NCI-H2029 (cell line): ENCODE data around the gene SLIT3.
A peak's percentile ranks its signal among the peaks of the same experiment; 100 is the strongest.

Source experiments
- DNase-seq: peaks from one replicate; lab custom pipeline; 2025; lab: John Stamatoyannopoulos, UW

The SLIT3 gene

DNA sequence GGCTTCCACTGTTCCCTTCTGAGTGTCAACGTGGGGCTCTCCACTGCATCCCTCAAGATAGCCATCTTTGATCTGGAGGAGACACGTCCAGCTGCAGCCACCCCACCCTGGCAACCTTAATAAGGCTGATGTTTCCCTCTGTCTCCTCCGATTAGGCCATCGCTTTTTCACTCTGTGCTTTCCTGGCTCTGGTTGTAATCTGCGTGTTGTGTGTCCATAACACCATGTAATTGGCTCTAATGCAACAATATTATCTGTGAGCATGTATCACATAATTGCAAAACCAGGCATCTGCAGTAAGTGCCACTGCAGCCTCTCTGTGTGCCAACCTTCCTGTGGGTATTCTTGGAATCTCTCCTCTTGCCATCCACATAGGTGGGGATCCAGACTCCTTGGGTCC, 471.9 kb downstream of the SLIT3 start:
- no peak for DNase-seq

DNA sequence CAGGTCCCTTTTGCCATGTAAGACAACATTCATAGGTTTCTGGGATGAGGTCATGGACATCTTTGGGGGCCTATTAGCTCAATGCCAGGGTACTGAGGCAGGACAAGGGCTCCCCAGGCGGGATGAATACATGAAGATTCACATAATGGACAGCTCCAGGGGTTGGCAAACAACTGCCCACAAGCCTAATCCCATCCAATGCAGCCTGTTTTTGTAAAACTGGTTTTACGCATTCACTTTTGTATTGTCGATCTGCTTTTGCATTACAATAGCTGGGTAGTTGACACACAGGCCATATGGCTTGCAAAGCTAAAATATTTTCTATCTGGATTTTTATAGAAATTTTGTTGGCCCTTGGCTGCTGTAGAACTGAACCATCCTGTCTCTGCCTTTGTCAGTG, 473.3 kb downstream of the SLIT3 start:
- DNase-seq, result no peak

DNA sequence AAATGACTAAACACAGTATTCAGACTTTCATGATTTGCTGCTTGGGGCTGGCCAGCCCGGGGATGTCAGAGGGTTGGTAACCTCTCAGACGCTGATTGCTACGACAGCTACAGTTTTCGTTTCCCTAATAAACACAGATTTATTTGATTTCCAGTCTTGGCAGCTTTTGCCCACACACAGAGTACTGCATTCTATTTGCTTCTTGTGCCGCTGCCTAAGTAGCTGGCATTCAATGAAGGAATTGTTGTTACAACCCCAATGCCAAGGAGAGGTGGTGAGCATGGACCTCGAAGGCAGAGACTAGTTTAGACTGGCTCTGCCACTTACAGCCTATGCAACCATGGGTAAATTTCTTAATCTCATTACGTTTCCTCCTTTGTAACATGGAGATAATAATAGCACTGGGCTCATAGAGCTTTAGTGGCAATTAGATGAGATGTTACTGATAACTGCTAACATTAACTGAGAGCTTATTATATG, 474.7 kb downstream of the SLIT3 start:
- DNase-seq, result no peak

DNA sequence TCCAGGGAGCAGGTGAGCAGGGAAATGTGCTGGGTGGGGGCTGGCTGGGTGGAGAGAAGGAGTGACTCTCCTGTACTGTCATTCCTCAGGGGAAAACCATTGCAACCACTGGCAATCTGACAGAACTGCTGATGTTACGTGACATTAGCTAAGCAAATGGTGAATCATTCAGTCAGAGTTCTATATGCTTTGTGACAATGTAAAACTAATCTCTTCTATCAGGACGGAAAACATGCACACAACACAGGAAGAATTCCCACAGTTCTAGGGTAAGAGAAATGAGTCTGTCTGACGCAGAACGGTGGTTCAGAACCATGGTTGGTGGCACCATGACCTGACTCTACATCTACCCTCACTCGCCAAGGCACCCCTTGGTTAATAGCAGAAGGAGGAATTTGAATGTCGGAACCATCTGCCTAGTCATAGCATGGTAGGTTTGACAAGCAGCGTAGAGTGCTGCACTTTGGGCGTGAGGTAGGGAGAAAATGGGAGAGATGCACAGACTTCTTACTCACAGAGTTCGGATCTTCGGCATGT, 478.1 kb downstream of the SLIT3 start:
- DNase-seq, result no peak

DNA sequence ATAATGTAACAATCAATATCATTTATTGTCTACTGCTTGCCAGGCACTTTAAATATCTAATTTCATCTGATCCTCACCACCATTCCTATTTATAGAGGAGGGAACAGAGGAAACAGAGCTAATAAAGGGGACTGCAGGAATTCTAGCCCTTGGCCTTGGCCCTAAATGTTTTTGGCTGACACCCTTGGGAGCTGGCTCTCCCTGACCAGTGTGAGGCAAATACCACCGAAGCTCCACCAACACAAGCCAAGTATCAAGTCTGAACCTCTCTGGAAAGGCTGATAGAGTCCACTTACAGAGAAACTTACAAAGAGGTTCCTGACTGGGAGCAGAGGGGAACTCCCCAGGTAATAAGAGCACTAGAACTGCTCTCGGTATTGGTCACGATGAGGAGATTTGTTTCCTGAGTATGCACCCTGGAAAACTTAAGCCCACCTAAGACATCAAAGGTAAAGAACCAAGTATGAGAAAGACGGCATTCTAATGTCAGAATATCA, 478.6 kb downstream of the SLIT3 start:
- no peak for DNase-seq

DNA sequence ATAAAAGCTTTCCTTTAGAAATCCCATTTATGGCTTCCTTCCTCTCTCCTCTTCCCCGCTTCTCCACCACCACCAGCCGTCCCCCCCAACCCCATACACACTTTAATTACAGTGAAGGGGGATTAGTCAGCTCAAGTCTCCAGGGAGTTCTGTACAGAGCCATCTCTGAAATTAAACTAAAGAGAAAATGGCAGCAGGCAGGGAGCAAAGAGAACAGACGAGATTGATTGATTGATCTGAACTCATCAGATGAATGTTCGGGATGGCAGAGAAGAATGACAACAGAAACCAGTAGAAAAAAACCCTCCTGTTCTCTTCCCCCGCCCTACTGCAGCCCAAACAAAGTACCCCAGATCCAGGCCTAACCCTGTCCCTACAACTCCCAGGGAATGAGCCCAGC, 480.1 kb downstream of the SLIT3 start:
- no peak for DNase-seq

DNA sequence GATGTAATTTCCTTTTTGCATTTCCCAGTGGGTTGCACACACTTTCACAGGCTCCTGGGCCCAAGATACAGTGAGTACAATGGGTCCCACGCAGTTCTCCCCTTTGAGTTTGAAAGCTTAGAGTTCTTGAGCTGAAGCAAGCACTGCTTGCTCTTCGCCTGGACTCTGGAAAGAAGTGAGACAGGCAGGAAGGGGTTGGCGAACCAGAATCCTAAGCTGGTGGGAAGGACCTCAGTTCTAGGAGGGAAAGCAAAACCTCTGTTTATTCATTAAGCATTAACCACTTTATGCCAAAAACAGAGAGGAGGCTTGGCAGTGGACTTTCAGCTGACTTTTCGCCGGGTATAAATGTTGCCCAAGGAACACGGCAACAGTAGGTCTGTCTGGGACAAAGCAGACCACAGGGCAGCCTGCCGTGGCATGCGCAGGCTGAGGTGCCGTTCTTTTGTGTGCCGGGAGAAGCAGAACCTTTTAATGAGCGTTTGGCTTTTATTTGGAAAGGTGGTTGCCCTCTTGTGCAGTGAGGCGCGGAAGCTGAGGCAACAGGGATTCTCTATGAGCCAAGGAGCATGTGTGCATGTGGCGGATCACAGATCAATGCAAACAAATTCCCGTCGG, 481.8 kb downstream of the SLIT3 start:
- DNase-seq, result peak; percentile 7

DNA sequence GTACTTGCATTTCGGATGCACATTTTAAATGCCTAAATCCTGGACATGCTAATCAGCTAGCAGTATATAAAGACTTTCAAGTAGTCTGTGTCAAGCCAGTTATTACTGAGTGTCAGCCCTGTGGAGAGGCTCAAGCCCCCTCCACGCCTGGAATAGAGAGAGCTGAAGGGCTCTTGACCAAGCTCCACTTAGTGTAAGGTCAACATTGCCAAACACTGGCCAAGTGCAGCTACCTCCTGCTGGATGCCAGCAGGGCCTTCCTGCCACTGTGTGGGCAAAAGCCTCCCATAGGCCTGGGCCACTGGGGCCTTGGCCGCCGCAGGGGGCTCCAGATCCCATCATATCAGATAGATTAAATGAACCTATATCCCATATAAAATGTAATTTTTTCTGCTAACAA, 482.4 kb downstream of the SLIT3 start:
- peak; percentile 90 for DNase-seq

DNA sequence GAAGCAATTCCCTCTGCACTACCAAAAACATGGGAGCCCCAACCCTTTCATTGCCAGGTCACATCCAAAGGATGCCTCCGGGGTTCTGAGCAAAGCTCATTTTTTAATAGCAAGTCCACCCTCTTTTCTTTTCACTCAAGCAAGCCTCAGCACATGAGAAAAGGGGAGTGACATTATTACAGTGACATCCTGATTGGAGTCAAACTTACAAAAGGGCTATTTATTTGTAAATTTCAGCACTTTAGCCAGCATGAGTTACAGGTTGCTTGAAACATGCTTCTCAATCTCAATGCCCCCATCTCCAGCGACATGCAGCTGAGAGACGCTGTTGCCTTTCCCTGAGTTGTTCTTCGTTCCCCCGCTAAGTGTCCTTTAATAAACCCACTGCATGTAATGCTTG, 483.3 kb downstream of the SLIT3 start:
- DNase-seq, result no peak

DNA sequence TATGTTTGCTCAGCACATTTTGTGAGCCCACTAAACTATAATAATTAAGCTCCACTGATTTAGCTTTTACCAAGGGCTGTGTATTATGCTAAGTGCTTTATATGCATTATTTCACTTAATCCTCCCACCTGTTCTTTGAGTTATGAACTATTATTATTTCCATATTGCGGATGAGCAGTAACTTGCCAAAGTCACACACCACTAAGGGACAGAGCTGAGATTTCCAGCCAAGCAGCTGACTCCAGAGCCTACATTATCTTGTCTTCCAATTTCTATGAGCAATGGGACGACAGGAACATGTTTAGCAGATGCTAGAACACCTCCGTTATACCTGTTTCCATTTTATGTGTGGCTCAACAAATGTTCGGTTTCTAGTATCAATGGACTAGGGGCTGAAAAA, 484.3 kb downstream of the SLIT3 start:
- no peak for DNase-seq

DNA sequence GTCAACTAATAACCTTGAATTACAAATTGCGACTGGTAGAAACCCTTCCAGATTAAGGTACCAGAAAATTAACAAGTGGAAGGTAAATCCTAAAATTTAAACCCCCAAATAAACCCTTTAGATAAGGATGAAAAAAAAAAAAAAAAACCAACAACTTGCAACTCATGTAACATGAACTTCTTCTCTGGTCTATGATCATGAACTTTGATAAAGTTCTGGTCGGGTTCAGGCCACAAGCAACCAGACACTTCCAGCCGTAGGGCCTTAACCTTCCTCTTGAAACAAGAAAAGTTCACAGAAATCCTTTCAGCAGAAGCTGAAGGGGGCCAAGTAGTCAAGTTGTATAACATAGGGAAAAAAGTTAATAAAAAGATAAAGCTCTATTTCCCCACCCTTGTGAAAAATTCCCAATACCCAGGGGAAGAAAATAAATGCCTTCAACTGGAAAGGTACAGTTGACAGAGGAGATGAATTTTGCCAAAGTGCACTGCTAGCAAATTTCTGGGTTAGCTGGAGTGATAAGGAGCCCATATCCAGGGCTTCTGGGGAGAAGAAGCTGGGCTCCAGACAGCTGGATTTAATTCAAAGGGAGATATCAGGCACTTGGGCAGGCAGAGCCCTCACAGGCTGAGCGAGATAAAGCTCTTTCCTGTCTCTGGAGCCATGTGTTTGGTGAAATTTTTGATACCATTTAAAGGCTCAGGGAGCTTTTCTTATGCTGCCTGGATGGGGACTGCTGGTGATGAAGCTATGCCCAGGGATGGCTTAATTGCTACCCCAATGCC, 487.6 kb downstream of the SLIT3 start:
- no peak for DNase-seq

DNA sequence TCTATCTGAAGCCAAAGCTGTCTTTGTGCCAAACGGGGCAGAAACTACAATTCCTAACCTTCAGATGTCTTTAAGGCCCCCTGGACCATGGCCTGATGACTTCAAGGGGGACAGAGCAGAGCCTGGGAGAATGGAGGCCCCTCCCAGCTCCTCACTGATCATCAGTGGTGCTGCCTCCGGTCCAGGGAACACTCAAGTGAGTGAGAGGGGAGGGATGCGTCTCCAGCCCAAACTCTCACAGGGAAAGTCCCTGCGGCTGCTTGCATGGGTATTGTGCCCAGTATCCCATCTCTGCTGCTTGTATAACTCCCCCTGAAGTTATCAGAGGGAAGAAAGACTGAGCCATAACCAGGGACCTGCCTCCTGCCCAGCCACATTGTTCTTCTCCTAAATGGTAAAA, 490.3 kb downstream of the SLIT3 start:
- DNase-seq, result no peak

DNA sequence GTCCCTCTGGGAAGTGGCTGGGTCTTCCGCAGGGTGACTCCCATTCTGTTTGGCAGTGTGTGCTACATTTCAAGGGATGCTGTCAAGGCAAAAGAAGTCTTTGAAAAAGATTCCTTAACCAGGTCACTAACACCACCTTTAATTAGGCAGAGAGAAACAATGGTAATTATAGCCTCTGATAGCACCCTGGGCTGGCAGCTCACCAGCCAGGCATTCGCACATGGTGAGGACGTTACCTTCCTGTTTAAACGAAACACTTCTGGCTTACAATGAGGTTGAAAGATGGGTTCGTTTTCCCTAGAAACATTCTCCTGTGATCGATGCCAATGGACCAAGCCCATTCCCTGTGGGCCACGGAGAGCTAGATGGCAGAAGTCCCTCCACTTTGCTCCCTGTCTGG, 491.7 kb downstream of the SLIT3 start:
- DNase-seq, result no peak

DNA sequence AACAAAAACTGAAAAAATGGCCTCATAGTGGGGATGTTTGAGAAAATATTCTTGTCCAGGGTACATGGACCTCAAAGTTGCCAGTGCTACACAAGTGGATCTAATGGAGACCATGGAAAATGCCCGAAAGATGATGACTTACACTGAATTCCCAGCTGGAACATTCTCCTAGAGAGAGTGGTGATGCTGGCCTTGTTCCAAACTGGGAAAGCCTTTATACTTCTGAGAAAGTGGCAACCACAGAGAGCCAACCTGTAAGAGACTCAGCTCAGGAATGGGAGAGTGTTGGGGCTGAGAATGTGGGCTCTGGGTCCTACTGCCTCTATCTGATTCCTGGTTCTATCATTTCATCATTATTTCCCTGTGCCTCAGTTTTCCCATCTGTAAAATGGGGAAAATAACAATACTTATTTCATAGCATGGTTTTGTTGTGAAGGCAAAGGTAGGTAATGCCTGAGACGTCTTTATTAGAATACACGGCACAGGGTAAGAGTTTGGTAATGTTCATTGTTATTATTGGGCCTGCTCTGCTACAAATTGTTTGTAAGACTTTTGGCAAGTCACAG, 492.8 kb downstream of the SLIT3 start:
- no peak for DNase-seq

DNA sequence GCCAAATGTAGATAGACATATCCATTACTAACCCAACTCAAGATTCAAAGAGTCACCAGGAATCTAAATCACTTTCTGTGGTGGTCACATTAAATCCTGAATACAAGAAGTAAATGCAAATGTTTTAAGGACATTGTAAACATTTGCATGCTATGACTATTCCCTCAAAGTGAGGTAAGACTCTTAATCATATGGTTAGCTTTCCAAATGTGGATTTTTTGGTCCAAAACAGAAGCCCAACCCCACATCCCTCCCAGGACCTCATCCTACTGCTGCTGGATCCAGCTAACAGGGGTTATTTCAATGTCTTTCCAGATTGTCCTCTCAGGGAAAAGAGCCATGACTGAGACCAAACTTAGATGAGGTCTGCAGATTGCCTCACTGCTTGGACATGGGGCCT, 493.7 kb downstream of the SLIT3 start:
- DNase-seq, result no peak

DNA sequence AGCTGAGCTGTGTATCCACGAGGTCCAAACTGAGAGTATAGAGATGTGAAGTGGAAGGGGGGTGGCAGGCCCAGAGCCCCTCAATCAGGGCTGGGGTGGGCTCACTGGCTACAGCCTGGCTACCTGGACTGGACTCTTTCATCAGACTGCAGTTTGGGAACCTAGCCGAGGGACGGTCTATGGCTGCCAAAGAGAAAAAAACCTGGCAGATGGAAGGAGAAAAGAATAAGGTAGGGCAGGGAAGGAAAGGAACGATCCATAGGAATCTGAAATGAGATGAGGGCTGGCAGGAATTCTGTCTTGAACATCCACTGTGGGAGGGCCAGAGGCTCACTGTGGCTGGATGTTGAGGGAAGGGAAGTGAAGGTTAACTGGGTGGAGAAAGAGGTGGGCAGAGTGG, 497.4 kb downstream of the SLIT3 start:
- DNase-seq, result no peak

DNA sequence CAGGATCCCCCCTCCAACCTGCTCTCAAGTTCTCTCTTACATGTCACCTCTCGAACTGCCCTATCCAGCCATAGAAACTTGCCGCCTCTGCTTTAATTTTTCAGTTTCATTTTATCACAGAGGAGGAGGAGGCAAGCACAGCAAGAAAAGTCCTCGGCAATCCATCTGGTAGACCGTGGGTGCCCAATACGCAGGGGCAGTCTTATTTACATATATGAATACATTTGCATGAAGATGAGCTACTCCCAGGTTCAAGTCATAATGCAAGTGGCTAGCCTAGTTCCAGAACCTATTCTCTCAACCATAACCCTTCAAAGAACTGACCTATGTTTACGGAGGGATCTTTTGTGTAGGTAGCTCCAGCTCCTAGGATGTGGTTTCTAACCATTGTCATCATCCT, 498.6 kb downstream of the SLIT3 start:
- no peak for DNase-seq

DNA sequence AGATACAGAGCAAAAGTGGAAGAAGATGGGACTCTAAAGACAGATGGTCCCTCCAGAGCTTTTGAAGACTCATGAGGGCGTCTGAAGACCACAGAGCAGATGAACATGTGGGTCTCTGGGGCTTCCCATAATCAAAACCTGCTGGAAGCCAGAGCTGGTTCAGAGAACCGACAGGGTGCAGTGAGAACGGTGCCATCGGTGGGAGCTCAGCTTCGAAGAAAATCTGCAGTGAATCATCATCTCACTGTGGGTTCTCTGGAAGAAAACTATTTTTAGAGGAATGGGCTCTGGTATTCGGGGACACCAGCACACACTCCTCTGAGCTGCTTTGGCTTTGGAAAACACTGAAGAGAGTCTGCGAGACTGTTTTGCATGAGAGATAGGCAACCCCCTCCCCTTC, 499.4 kb downstream of the SLIT3 start:
- DNase-seq, result no peak

DNA sequence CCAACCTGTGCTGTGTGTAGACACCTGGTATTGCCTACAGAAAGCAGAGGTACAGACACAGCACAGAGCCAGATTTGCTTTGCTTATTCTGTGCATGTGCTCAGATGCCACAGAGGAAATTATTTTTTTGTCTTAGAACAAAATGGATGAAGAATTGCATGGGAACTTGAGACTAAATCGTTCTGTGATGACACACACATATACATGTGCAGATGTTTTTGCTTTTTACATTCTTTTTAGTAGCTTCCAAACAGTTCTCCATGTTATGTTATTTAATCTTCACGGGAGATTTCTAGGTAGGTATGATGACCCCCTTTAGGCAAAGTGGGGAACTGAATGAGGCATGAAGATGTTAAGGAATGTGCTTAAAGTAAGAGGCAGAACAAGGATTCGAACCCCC, 500.2 kb downstream of the SLIT3 start:
- DNase-seq, result no peak

DNA sequence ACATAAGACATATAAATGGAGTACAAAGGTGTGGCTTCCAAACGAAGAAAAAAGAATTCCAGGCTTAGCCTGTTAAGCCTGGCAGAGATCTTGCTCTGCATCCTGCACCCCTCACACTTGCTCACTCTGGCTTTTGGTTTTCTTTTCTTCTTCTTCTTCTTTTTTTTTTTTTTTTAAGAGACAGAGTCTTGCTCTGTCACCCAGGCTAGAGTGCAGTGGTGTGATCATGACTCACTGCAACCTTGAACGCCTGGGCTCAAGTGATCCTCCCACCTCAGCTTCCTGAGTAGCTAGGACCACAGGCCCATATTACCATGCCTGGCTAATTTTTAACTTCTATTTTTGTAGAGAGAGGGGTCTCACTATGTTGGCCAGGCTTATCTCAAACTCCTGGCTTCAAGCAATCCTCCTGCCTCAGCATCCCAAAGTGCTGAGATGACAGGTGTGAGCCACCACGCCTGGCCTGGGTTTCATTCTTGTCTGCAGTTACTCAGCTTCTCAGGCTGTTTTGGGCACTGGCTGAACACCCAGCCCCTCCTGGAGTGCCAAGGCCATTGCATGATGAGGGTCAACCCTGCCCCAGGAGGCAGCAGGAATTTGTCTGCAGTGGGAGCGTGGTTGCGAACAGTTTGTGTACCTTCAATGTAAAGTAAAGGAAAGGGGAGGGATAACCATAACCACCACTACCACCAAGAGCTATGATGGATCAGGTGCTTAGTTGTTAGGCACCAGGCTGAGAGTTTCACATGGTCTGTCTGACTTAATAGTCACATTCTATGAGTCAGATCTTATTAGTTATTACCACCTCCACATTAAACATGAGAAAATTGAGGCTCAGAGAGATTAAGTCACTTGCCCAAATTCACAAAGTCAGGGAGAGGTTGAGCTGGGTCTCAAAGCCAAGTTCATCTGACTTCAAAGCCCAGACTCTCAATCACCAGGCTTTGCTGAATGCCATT, 502.6 kb downstream of the SLIT3 start:
- no peak for DNase-seq

DNA sequence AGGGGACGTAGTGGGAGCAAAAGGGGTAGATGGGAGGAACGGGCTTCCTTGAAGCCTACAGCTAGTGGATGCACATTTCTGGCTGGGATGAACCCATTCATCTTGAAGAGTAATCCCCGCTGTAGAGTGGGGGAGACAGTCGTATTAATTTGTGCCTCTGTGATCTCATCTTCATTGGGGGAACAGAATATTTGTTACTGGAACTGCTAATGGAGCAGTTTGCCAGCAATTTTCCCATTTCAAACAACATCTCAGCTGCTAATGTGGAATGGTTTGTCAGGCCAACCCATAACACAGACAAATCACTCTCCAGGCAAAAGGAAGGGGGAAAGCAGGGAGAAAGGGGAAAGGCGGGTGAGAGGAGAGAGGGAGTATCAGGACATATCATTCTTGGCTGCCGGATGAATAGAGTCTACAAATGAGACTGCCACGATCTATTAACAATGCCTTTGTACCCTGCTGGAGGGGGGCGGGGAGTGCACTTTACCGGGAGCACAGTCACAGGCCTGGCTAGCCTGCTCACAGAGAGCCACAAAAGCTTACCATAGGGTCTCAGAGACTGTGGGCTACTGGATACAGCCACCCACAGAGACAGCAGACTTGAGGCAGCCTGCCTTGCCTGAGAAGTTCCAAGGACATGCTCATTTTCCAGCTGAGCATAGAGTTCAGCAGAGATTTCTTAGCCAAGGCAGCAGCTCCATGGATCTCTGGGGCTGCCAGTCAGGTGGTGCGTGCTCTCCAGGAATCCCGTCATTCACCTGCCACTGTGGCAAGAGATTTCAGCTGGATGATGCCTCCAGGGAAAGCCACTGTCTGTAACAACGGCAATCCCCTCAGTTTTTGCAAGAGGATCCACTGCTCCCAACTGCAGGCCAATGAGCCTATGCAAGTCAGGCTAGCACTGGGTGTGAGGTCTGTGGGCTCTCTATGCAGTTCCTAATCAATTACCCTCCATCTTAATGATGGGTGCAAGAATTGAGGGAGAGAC, 504.1 kb downstream of the SLIT3 start:
- DNase-seq, result no peak
